ENCODE measurements around the gene CRELD1. TPM values are rescaled to one million over a fixed set of nuclear protein-coding genes. Genes with fewer than 3 reads are reported as not detected.
A peak's percentile ranks its signal among the peaks of the same experiment; 100 is the strongest.

CRELD1 gene
- total and polyA plus RNA-seq, 10 of the 15 experiments (the other 5 are each of a cell fraction or from before 2014, with no cell fraction given): 1.3 to 15.9 (median 8.8) TPM

- H4K20me1 ChIP-seq (ENCODE audit: control insufficient read depth, insufficient read depth): no peaks in the 10 kb centered on the region
These were observed 30.4 kb upstream of the CRELD1 start for GRCh38 chr3:9903238-9903624.

GRCh38 chr3:9903904-9904303 is 29.7 kb upstream of the CRELD1 start:
- ChIA-PET SMC1A (ENCODE audit: uncharacterized antibody, unreplicated experiment) (no interaction called here), POLR2A (no interaction called here), RAD21 (ENCODE audit: unreplicated experiment) (no interaction called here), CTCF (interaction anchor here (0.9 kb wide), 1 partner anchor 28 kb away, joined by 3 read pairs; no protein-coding TSS in a partner anchor)
- FAIRE-seq (no peak), ATAC-seq (no peak), DNase-seq (ENCODE audit: low read depth, low spot score) (no peak)
- Histone ChIP-seq H3K4me3 (no peak overlapping the region), H2AFZ (ENCODE audit: control insufficient read depth, low read depth, low read length) (no peak overlapping the region), H3K36me3 (ENCODE audit: control insufficient read depth in 2 of 2, insufficient read depth in 2 of 2, low read length in 1 of 2) (no peaks in the 10 kb centered on the region), H3K4me1 (ENCODE audit: control insufficient read depth, insufficient read depth, low read length) (peaks cover 8% of the 10 kb centered on the region), H3K9me3 (replicated peaks; ENCODE audit: control insufficient read depth, insufficient read depth, low read length) (no peaks in the 10 kb centered on the region), H3K79me2 (ENCODE audit: control insufficient read depth, insufficient read depth, low read length) (no peaks in the 10 kb centered on the region), H3K27me3 (replicated peaks in 1 of 2; ENCODE audit: control insufficient read depth in 2 of 2, insufficient read depth in 2 of 2, low read length in 1 of 2) (no peaks in the 10 kb centered on the region), H3K4me2 (ENCODE audit: control insufficient read depth, insufficient read depth) (no peak overlapping the region), H3K9ac (ENCODE audit: control insufficient read depth, insufficient read depth, low read length) (no peak overlapping the region), H3K27ac (ENCODE audit: control insufficient read depth, insufficient read depth) (no peak overlapping the region), H4K20me1 (ENCODE audit: control insufficient read depth, insufficient read depth) (no peaks in the 10 kb centered on the region)
- intact Hi-C loops (cut with micrococcal nuclease; ENCODE audit: unreplicated experiment) (no loop called here), in situ Hi-C loops (cut with MboI) (no loop called here)
- 84% methylated on average over 4 of the region's 4 CpGs for WGBS (ENCODE audit: insufficient coverage, insufficient replicate concordance, low lambda C conversion rate, missing lambda C conversion rate)
- no TSS peak for BruUV-seq (replicated peaks)
- TF ChIP-seq GATAD2B (conservative IDR thresholded peaks at IDR 0.05; ENCODE audit: low read depth) (no peak), ZBTB33 (IDR thresholded peaks at IDR 0.05) (no peak), SKIL (IDR thresholded peaks at IDR 0.05; ENCODE audit: low read depth, poor library complexity, severe bottlenecking) (no peak), DPF2 (IDR thresholded peaks at IDR 0.05) (no peak), KDM1A (IDR thresholded peaks at IDR 0.05; ENCODE audit: borderline replicate concordance) (no peak), NKRF (conservative IDR thresholded peaks at IDR 0.05) (no peak), USF1 (IDR thresholded peaks at IDR 0.05; ENCODE audit: borderline replicate concordance, extremely low read length, insufficient read depth, low read depth, low read length) (no peak), CHD1 (IDR thresholded peaks at IDR 0.05; ENCODE audit: low read depth, low read length) (no peak)

More at GRCh38 chr3:9903238-9903624, 30.4 kb upstream of the CRELD1 start:
- Histone ChIP-seq H3K4me1 (ENCODE audit: control insufficient read depth, insufficient read depth, low read length) (peaks cover 8% of the 10 kb centered on the region), H3K9me3 (replicated peaks; ENCODE audit: control insufficient read depth, insufficient read depth, low read length) (no peaks in the 10 kb centered on the region), H3K79me2 (ENCODE audit: control insufficient read depth, insufficient read depth, low read length) (no peaks in the 10 kb centered on the region), H3K4me3 (no peak overlapping the region), H3K9ac (ENCODE audit: control insufficient read depth, insufficient read depth, low read length) (no peak overlapping the region), H2AFZ (ENCODE audit: control insufficient read depth, low read depth, low read length) (no peak overlapping the region), H3K27ac (ENCODE audit: control insufficient read depth, insufficient read depth) (no peak overlapping the region), H3K36me3 (ENCODE audit: control insufficient read depth in 2 of 2, insufficient read depth in 2 of 2, low read length in 1 of 2) (no peaks in the 10 kb centered on the region), H3K27me3 (replicated peaks in 1 of 2; ENCODE audit: control insufficient read depth in 2 of 2, insufficient read depth in 2 of 2, low read length in 1 of 2) (no peaks in the 10 kb centered on the region), H3K4me2 (ENCODE audit: control insufficient read depth, insufficient read depth) (no peak overlapping the region)
- no TSS peak for BruUV-seq (replicated peaks)
- TF ChIP-seq EED (IDR thresholded peaks at IDR 0.05; ENCODE audit: low read depth) (0 out of 2 replicates have a peak, but pooled peaks have one; percentile 30), CHD1 (IDR thresholded peaks at IDR 0.05; ENCODE audit: low read depth, low read length) (no peak), IKZF1 (conservative IDR thresholded peaks at IDR 0.05) (peak; percentile 36; the same call in 1 of the 2 replicates), HCFC1 (IDR thresholded peaks at IDR 0.05; ENCODE audit: low read length) (no peak)
- ChIA-PET RAD21 (ENCODE audit: unreplicated experiment) (interaction anchor here (0.9 kb wide), 1 partner anchor 18 kb away, joined by 3 read pairs; no protein-coding TSS in a partner anchor), SMC1A (ENCODE audit: uncharacterized antibody, unreplicated experiment) (interaction anchor here (2.0 kb wide), 1 partner anchor 14 kb away, joined by 7 read pairs; no protein-coding TSS in a partner anchor), POLR2A (interaction anchor here (0.9 to 2.8 kb wide), 3 partner anchors 11 to 29 kb away, joined by 3 to 7 read pairs (median 3); partner anchors contain the start of gene CIDEC), CTCF (interaction anchor here (1.6 kb wide), 1 partner anchor 29 kb away, joined by 7 read pairs; no protein-coding TSS in a partner anchor)
- in situ Hi-C loops (cut with MboI) (no loop called here), intact Hi-C loops (cut with micrococcal nuclease; ENCODE audit: unreplicated experiment) (no loop called here)
- no peak for FAIRE-seq
- no peak for ATAC-seq
- WGBS (ENCODE audit: insufficient coverage, insufficient replicate concordance, low lambda C conversion rate, missing lambda C conversion rate): 22% methylated on average over 4 of the region's 4 CpGs
- DNase-seq (ENCODE audit: low read depth, low spot score): no peak
